Endothelial cell of hepatic sinusoid (primary cell): ENCODE measurements around the gene OPRD1.
"Not testable (repeated sequence)": the region's sequence is repeated elsewhere in the genome, so short reads cannot be mapped to it uniquely, and the experiment has no call there.

Source experiments
- in situ Hi-C: cut with HindIII; loops from 2 replicates; pipeline ENCODE4 v1.10.0; 2017; ENCODE audit warnings: low sequenced_read_pairs

OPRD1 gene

GRCh38 chr1:28811766-28812668 is at the start of gene OPRD1:
Gene OPRD1 (plus strand): TSS chr1:28812170. CDS start chr1:28812384, 214 bp downstream.
- in situ Hi-C loops: no loop called here

DNA sequence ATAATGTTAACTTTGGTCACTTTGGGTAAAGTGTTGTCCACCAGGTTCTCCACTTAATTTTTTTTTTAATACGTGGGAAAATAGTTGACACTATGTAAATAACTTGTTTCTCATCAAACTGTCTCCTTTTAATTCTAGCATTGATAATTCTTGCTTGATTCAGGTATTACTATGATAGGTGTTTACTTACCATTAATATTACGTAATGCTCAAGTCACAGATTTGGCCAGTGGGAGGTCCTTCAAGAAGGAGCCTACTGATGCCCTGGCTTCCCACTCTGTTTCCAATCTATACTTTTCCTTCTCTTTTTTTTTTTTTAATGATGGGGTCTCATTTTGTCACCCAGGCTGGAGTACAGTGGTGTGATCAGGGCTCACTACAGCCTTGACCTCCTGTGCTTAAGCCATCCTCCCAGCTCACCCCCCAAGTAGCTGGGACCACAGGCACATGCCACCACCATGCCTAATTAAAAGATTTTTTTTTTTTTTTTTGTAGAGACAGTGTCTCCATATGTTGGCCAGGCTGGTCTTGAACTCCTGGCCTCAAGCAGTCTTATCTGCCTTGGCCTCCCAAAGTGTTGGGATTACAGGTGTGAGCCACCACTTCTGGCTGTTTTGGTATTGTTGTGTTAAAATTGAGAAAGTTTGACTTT is 45.3 kb upstream of the OPRD1 start:
- in situ Hi-C loops: no loop called here

- in situ Hi-C loops: no loop called here
These were observed 41.3 kb upstream of the OPRD1 start for GRCh38 chr1:28770601-28771165.

DNA sequence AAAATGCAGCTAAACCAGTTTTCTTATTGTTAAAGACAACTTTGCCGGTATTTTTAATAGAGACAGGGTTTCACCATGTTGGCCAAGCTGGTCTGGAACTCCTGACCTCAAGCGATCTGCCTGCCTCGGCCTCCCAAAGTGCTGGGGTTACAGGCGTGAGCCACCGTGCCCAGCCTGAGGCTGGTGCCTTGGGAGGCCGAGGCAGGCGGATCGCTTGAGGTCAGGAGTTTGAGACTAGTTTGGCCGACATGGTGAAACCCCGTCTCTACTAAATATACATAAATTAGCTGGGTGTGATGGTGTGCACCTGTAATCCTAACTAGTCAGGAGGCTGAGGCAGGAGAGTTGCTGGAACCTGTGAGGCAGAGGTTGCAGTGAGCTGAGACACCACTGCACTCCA is 40.0 kb upstream of the OPRD1 start:
- in situ Hi-C loops: not testable (repeated sequence)

DNA sequence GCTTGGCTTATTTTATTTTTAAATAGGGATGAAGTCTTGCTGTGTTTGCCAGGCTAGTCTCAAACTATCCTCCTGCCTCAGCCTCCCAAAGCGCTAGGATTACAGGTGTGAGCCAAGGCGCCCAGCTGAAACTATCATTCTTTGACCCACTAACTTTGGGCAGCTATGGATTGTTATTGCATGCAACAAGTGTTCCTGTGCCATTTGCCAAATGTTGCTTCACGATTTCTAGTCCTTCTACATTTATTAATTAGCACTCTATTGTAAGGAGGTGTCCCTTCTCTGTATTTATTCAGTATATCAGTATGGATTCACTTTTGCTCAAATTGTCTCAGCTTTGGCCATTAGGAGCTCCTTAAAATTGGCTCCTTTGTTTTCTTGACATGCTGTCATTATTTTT is 38.9 kb upstream of the OPRD1 start:
- in situ Hi-C loops: no loop called here

GRCh38 chr1:28775121-28775942 is 36.6 kb upstream of the OPRD1 start:
- in situ Hi-C loops: no loop called here

GRCh38 chr1:28776341-28776740 is 35.6 kb upstream of the OPRD1 start:
- in situ Hi-C loops: no loop called here

DNA sequence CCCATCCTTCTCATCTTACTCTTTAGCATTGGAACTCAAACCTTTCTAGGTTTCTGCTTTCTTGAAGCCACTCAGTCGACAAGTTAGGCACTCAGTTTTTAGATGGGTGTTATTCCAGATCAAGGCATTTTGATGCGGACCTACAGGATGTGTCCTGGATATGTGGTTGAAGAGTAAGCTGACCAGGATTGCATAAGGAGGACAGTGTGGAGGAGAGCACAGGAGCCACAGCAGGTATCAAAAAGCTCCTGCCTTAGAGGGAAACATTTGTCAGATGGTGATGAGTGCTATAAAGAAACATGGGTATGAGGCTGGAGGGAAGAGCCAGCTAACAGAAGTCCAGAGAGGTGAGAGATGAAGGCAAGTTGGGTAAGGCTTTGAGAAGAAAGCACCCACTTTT is 33.9 kb upstream of the OPRD1 start:
- in situ Hi-C loops: no loop called here

DNA sequence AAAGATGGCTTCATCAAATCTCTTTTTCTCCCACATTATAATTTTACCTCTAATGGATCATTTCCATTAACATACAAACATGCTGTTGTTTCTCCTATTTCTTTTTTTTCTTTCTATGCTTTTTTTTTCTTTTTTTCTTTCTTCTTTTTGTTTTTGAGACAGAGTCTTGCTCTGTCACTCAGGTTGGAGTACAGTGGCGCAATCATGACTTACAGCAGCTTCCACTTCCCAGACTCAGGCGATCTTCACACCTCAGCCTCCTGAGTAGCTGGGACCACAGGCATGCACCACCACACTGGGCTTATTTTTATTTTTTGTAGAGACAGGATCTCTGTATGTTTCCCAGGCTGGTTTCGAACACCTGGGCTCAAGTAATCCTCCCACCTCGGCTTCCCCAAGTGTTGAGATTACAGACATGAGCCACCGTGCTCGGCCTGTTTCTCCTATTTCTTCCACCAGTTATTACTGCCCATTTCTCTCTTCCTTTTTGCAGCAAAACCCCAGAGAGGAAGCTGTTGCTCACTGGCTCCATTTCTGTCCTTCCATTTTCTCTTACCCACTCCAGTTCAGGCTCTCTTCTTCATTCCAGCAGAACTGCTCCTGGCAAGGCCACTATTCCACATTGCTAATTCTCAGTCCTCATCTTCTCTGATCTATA is 32.1 kb upstream of the OPRD1 start:
- in situ Hi-C loops: no loop called here

DNA sequence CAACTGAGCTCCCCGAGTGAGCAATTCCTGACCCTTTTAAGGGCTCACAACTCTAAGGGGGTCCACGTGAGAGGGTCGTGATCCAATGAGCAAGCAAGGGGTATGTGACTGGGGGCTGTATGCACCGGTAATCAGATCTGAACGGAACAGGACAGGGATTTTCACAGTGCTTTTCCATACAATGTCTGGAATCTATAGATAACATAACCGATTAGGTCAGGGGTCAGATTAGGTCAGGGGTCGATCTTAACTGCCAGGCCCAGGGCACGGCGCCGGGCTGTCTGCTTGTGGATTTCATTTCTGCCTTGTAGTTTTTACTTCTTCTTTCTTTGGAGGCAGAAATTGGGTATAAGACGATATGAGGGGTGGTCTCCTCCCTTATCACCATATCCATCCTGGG is 30.7 kb upstream of the OPRD1 start:
- in situ Hi-C loops: no loop called here

DNA sequence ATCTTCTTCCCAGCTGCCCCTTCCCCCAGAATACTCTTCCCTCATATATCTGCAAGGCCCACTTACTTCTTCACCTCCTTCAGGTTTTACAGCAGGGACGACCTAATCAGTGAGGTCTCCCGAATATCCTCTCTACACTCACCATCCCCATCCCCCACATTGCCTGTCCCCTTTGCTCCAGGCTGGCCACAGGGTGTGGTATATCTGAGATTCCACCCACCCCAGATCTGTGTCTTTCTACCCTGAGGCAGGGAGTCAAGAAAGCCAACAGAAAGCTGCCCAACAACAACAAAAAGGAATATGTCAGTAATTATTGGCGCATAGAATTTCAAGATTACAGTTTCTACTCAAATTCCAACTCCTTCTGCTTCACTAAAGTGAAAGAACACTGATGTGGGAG is 30.0 kb upstream of the OPRD1 start:
- in situ Hi-C loops: no loop called here

DNA sequence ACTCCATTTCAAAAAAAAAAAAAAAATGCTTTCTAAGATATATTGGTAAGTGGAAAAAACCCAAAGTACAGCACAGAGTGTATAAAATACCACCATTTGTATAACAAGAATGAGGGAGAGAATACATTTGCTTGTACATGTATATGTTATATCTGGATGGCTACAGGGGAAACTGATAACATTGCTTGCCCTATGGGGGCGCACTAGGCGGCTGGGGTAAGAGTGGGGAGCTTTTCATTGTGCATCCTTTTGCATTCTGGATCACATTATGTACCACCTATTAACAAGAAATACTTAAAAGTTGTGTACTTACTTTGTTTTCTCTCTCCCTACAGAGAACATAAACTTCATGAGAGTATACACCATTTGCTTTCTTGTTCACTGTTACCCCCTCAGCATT is 28.6 kb upstream of the OPRD1 start:
- in situ Hi-C loops: no loop called here

GRCh38 chr1:28789412-28789811 is 22.6 kb upstream of the OPRD1 start:
- in situ Hi-C loops: no loop called here

DNA sequence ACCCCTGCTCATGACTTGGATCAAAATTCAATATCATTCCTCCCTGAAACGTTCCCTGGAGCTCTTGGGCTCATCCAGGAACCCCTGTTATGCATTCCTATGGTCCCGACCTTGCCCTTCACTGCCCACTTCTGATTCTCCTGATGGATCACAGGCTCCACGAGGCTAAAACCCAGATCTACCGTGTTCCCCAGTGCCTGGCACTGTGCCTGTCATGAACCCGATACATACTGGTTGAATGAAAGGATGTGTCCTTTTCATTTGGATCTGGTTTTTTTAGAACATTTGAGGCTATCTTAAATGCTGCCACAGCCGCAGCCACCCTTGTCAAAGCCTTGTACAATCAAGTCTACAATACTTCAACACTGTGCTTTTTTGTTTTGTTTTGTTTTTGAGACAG is 22.2 kb upstream of the OPRD1 start:
- in situ Hi-C loops: no loop called here

GRCh38 chr1:28790377-28791035 is 21.5 kb upstream of the OPRD1 start:
- in situ Hi-C loops: no loop called here

DNA sequence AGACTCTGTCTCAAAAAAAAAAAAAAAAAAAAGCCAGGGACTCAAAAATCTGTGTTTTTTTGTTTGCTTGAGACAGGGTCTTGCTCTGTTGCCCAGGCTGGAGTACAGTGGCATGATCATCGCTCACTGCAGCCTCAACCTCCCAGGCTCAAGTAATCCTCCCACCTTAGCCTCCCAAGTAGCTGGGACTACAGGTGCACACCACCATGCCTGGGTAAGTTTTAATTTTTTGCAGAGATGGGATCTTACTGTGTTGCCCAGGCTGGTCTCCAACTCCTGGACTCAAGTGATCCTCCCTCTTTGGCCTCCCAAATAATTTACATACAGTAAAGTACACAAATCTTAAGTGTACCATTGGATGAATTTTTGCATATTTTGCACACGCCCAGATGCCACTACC is 20.0 kb upstream of the OPRD1 start:
- in situ Hi-C loops: not testable (repeated sequence)

GRCh38 chr1:28792644-28793121 is 19.3 kb upstream of the OPRD1 start:
- in situ Hi-C loops: no loop called here

- in situ Hi-C loops: not testable (repeated sequence)
These were observed 17.4 kb upstream of the OPRD1 start for GRCh38 chr1:28794582-28794981.

- in situ Hi-C loops: loop anchor here (5.0 kb wide), 1 partner anchor 66 kb away; no protein-coding TSS in a partner anchor
These were observed 15.4 kb upstream of the OPRD1 start for GRCh38 chr1:28796352-28797211.
